Activated CD4-positive, alpha-beta memory T cell treated with anti-CD3 and anti-CD28 coated beads for 36 hours (primary cell): ENCODE results near the gene MAP1B. TPM values are rescaled to one million over a fixed set of nuclear protein-coding genes. Genes with fewer than 3 reads are reported as not detected.
A peak's percentile ranks its signal among the peaks of the same experiment; 100 is the strongest.

Source experiments
- CTCF ChIA-PET: fragments of 350-600 bp; sonication (Branson Sonifier 250); formaldehyde crosslinking; loops from one replicate; lab custom pipeline; 2021; ENCODE audit warnings: antibody characterized with exemption, inconsistent platforms; lab: Charles Lee
- POLR2A ChIA-PET: fragments of 350-600 bp; sonication (Branson Sonifier 250); formaldehyde crosslinking; loops from one replicate; lab custom pipeline; 2021; ENCODE audit warnings: antibody characterized with exemption; lab: Charles Lee
- DNase-seq: peaks from one replicate; pipeline ENCODE4 v3.0.0-alpha.2; 2020
- H3K27ac Mint-ChIP-seq: one replicate; pipeline ENCODE4 v1.8.0; 2021; ENCODE audit warnings: mixed read lengths
- H3K27me3 Mint-ChIP-seq: one replicate; pipeline ENCODE4 v1.8.0; 2021; ENCODE audit warnings: mixed read lengths
- H3K36me3 Mint-ChIP-seq: one replicate; pipeline ENCODE4 v1.8.0; 2021; ENCODE audit warnings: mixed read lengths
- H3K4me1 Mint-ChIP-seq: one replicate; pipeline ENCODE4 v1.8.0; 2021; ENCODE audit warnings: low read depth, mixed read lengths
- H3K4me3 Mint-ChIP-seq: one replicate; pipeline ENCODE4 v1.8.0; 2021; ENCODE audit warnings: mild to moderate bottlenecking, mixed read lengths
- H3K9me3 Mint-ChIP-seq: one replicate; pipeline ENCODE4 v1.8.0; 2021; ENCODE audit warnings: mixed read lengths
- intact Hi-C: fragments of 100-400 bp; cut with micrococcal nuclease; formaldehyde crosslinking; loops from one replicate; pipeline ENCODE4 v1.15.1; 2023
- total RNA-seq, 2 experiments: library from RNA; stranded (reverse); gene quantifications; one replicate each; pipeline ENCODE4 v1.2.3, GENCODE V29; 2021

The MAP1B gene
- total RNA-seq, 2 experiments from 2014 or later: 0.51 to 0.78 TPM

DNA sequence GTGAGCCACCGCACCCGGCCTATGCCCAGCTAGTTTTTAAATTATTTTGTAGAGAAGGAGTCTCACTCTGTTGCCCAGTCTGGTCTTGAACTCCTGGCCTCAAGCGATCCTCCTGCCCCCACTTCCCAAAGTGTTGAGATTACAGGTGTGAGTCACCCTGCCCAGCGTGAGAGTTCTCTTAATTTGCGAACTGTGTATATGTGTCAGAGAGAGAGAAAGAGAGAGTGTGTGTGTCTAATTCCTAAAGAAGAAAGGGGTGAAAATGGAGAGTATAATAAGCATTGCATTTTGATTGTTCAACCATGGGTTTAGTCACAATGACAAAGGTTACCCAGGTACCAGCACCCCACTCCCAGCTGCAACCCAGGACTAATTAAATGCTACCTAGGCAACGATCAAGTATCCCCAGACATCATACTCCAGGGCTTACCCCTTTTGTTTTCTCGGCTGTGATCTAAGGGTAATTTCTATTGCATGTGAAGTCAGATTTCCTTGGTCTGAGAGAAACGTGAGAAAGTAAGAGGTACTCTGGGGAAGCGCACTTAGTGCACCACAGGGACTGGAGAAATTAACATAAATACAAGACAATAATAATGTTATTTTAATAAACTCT, 16.6 kb downstream of the MAP1B start:
- CTCF ChIA-PET: no interaction called here
- intact Hi-C loops: no loop called here
- H3K27ac Mint-ChIP-seq: no peak overlapping the region
- H3K27me3 Mint-ChIP-seq: peaks cover 42% of the 10 kb centered on the region
- H3K36me3 Mint-ChIP-seq: no peaks in the 10 kb centered on the region
- DNase-seq: no peak
- no peaks in the 10 kb centered on the region for H3K9me3 Mint-ChIP-seq
- POLR2A ChIA-PET: no interaction called here
- H3K4me1 Mint-ChIP-seq: no peaks in the 10 kb centered on the region
- no peak overlapping the region for H3K4me3 Mint-ChIP-seq

DNA sequence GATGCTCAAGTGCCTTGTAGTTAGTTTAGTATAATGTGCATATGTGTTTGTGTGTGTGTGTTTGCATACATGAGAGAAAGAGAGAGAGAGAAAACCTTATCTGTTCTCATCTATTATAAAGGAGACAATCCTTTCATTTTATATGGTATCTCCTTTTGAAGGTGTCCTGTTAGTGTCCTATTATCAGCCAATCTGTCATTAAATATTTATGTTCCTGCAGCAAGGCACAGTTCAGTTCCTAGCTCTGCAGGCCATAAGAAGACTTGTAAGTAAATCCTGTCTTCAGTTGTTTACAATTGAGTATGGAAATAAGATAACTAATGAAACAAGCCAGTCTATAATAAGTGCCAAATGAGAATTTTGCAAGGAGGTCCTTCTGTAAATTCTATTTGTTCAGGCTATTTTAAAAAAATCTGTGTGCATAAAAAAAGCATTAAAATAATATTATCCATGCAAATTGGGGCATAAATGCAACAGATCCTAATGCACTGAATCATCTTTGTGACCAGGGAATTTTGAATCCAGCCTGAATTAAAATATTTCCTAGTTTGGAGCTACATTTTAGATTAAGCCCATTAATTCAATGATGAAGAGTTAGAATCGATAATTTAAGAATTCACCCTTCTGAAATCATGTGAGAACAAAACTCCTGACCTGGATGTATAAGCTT, 18.1 kb downstream of the MAP1B start:
- CTCF ChIA-PET: no interaction called here
- Mint-ChIP-seq H3K4me1 (no peaks in the 10 kb centered on the region), H3K36me3 (no peaks in the 10 kb centered on the region), H3K27ac (no peak overlapping the region), H3K4me3 (no peak overlapping the region), H3K9me3 (no peaks in the 10 kb centered on the region), H3K27me3 (peaks cover 46% of the 10 kb centered on the region)
- intact Hi-C loops: no loop called here
- POLR2A ChIA-PET: no interaction called here
- DNase-seq: no peak

DNA sequence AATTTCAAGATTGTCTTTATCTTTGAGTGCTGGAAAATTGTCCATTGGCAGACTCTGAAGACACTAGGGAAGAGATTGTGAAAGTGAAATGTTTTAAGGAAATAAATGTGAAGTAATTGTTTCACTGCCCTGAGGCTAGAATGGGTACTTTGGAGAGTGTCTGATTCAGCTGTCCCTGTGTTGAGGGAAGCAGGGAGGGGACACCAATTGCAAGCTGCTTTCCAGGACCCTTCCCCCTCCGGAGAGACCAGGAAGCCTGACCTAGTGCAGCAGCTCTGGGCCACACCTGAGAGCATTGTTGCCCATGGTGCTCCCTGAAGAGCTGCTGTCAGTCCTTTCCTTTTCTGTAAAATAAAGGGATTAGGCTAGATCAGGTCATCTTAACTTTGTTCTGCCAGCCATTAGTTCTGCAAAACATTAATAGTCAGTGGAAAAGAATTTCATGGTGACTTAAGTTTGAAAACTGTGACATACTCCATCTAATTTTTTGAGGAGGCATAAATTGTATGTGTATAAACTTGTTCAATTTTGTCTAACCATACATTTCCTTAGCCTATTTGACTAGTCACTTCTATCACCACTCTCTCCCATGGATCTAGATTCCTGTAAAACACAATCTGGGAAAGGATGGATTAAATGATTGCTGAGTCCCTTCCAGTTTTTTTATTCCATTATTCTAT, 18.8 kb downstream of the MAP1B start:
- Mint-ChIP-seq H3K27ac (no peak overlapping the region), H3K36me3 (no peaks in the 10 kb centered on the region), H3K27me3 (peaks cover 48% of the 10 kb centered on the region), H3K4me1 (no peaks in the 10 kb centered on the region), H3K4me3 (no peak overlapping the region), H3K9me3 (no peaks in the 10 kb centered on the region)
- ChIA-PET CTCF (no interaction called here), POLR2A (no interaction called here)
- no peak for DNase-seq
- intact Hi-C loops: no loop called here

DNA sequence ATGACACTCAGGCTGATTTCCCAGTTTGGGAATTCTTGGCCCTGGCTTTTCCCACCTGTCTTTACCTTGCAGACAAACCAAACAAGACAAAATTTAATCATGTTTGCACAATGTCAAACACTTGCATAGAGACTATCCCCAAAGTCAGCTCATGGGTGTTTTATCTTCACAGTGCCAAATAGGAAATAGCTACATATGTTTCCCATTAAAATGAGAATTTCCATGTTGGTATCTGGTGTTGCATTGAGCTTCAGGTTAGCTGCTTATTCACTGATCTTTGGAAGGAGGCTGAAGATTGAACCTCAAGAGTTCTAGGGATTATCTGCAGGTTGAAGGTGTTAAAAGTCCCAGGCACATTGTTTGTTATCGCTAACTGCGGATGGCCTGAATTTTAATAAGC, 19.5 kb downstream of the MAP1B start:
- DNase-seq: no peak
- Mint-ChIP-seq H3K27me3 (peaks cover 47% of the 10 kb centered on the region), H3K9me3 (no peaks in the 10 kb centered on the region), H3K4me3 (no peak overlapping the region), H3K36me3 (no peaks in the 10 kb centered on the region), H3K4me1 (no peaks in the 10 kb centered on the region), H3K27ac (no peak overlapping the region)
- intact Hi-C loops: no loop called here
- CTCF ChIA-PET: no interaction called here
- POLR2A ChIA-PET: no interaction called here

DNA sequence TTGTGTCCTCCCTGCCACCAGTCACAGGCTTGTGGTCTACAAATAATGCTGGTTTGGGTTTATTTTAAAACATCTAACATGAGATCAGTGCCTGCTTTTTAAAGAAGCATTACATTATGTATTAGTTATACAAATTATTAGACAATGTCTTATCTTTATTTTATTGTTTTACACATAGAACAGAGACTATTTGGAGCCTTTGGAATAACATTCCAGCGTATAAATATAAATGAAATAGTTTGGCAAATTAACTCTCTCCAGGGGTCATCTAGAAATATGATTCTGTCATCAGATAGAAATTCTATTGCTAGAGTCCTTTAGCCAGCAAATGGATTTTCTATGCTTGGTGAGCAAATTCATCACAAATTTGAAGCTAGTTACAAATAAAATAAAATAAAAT, 22.4 kb downstream of the MAP1B start:
- Mint-ChIP-seq H3K36me3 (no peaks in the 10 kb centered on the region), H3K27ac (no peak overlapping the region), H3K27me3 (peaks cover 49% of the 10 kb centered on the region), H3K4me1 (peaks cover 4% of the 10 kb centered on the region), H3K9me3 (no peaks in the 10 kb centered on the region), H3K4me3 (no peak overlapping the region)
- intact Hi-C loops: no loop called here
- no peak for DNase-seq
- POLR2A ChIA-PET: no interaction called here
- CTCF ChIA-PET: no interaction called here

DNA sequence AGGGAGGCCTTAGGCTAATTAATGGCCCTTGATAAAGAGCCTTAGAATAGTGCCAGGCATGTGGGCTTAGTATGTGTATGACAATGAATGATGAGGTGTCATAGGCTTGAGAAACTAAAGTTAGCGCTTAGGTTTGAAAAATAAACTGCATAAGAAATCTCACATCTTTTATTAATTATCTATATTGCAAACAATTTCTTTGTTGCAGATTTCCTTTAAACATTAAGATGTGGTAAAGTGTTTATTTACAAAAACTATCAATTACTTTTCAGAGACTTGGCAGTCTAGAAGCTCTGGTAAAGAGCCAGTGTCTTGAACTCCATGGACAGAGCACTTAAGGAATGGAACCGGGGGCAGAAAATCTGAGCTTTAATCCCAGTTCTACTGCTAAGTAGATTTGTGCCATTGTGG, 23.1 kb downstream of the MAP1B start:
- CTCF ChIA-PET: no interaction called here
- intact Hi-C loops: no loop called here
- Mint-ChIP-seq H3K27ac (no peak overlapping the region), H3K36me3 (no peaks in the 10 kb centered on the region), H3K4me1 (peaks cover 4% of the 10 kb centered on the region), H3K4me3 (no peak overlapping the region), H3K27me3 (peaks cover 47% of the 10 kb centered on the region), H3K9me3 (no peaks in the 10 kb centered on the region)
- POLR2A ChIA-PET: no interaction called here
- DNase-seq: no peak

DNA sequence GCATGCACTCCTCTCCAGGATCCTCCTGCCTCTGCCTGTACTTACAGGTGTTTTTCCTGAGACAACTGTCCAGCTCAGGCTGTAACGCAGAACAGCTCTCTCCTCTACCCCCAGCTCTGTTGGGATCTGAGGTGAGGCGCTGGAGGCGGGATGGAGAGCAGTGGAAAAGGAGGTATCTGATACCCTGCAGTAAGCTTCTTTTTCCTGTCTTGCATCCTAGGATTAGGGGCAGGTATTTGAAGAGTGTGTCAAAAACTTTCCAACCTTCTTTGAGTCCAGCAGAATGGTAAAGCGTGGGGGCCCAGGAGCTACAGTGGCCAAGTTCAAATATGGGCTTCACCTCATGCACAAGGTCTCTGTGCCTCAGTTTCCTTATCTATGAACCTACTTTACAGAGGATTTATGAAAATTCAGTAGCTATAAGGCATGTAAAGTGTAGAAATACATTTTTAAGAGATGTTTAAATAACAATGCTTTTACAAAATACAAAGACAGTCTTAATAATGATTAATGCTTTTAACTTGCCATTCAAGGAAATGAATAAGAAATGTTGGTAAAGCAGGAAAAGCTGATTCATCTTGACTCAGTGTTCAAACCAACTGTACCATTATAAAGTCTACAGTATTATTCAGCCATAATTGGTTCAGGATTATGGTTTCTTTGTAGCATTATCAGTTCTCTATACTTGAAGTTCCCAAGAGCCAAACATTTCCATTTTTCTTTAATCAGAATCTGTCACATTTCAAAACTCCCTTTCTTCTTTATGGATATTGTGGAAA, 26.1 kb downstream of the MAP1B start:
- Mint-ChIP-seq H3K36me3 (no peaks in the 10 kb centered on the region), H3K4me3 (no peak overlapping the region), H3K27ac (no peak overlapping the region), H3K9me3 (no peaks in the 10 kb centered on the region), H3K4me1 (peaks cover 9% of the 10 kb centered on the region), H3K27me3 (peaks cover 37% of the 10 kb centered on the region)
- DNase-seq: no peak
- CTCF ChIA-PET: interaction anchor here (1.0 to 1.3 kb wide), 2 partner anchors 101 to 175 kb away, joined by 3 read pairs; no protein-coding TSS in a partner anchor
- intact Hi-C loops: no loop called here
- POLR2A ChIA-PET: no interaction called here

DNA sequence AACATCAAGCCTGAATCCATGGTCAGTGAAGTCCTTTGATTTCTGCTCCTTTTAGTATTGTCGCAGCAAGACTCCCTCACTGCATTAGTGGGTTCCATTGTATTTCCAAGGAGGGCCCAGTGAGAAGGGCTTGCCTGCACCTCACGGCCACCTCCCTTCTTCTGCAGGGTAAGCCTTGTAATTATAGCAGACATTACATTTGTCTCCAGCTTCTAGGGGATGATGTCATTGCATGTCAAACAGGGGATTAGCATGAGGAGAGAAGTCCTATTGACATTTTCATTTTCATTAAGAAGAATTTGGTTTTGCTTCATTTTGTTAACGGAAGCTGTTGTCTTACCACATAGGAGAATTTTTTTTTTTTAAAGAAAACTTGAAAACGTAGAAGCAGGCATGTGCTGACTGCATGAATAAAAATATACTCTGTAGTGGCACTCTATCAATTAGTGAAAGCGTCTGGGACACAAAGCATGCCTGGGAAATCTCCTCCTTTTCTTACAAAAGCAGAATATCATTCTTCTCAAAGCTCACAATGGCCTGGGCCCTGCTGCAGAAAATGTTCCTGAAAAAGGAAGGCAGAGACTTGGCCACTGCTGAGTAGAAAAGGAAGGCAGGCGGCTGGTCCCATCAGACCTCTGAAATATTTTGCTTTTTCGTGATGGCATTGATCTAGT, 27.1 kb downstream of the MAP1B start:
- ChIA-PET CTCF (interaction anchor here (1.0 kb wide), 1 partner anchor 101 kb away, joined by 3 read pairs; no protein-coding TSS in a partner anchor), POLR2A (no interaction called here)
- H3K9me3 Mint-ChIP-seq: no peaks in the 10 kb centered on the region
- H3K27ac Mint-ChIP-seq: no peak overlapping the region
- no peak for DNase-seq
- H3K27me3 Mint-ChIP-seq: peaks cover 37% of the 10 kb centered on the region
- H3K4me1 Mint-ChIP-seq: peaks cover 17% of the 10 kb centered on the region
- no peak overlapping the region for H3K4me3 Mint-ChIP-seq
- intact Hi-C loops: no loop called here
- H3K36me3 Mint-ChIP-seq: no peaks in the 10 kb centered on the region

DNA sequence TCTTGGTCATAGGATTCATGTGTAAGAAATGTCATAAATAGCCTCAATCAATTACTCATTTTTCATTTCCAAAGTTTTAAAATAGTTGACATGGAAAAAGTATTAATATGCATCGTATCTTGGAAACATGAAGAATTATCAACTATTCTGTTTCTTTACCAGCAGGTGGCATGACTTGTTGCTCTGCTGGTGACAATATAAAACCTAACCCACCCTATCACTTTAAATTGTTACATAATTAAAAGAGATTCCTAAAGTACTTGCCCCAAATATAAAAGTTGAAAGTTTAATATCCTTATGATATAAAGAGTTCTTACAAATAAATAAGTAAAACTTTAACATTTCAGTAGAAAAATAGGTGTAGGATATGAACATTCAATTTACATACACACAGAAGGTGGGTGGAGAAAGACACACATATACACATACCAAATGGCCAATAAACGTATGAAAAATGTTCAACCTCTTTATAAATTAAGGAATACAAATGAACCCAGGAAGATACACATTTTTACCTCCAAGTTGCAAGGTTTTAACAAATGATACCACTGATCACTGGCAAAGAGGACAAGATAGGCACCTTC, 30.6 kb downstream of the MAP1B start:
- peaks cover 47% of the 10 kb centered on the region for H3K27me3 Mint-ChIP-seq

DNA sequence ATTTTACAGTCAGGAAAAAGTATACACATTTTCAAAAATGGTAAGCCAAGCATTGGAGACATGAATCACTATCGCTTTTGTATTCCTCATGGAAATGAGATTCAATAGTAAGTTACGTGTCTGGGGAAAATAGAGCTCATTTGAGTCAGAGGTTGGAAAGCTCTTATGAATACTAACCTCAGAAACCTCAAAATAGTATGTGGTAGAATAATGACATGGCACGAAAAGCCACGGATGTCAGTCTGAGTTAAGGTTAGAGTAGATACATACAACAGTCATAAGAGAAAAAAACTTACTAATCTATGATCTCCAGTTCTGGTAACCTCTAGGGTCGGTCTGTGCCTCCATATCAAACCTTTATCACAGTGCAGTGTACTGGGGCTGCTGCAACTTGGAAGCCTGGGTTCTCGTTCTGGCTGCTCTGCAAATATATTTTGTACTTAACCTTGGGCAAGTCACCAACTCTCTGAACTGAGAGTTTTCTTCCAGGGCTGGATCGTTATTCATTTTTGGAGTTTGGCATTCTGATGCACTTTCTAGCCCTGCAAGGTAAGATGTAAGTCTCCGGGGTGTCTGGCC, 31.8 kb downstream of the MAP1B start:
- CTCF ChIA-PET: interaction anchor here (0.7 to 1.0 kb wide), 5 partner anchors 21 to 100 kb away, joined by 3 to 6 read pairs (median 3); no protein-coding TSS in a partner anchor
- Mint-ChIP-seq H3K27ac (no peak overlapping the region), H3K27me3 (peaks cover 39% of the 10 kb centered on the region), H3K4me1 (peaks cover 18% of the 10 kb centered on the region), H3K4me3 (no peak overlapping the region), H3K9me3 (no peaks in the 10 kb centered on the region), H3K36me3 (no peaks in the 10 kb centered on the region)
- intact Hi-C loops: loop anchor here (1.0 to 2.0 kb wide), 8 partner anchors 34 to 169 kb away; no protein-coding TSS in a partner anchor
- peak; percentile 35 for DNase-seq
- POLR2A ChIA-PET: interaction anchor here (1.5 kb wide), 1 partner anchor 95 kb away, joined by 7 read pairs; no protein-coding TSS in a partner anchor

More for the DNA sequence above, 30.6 kb downstream of the MAP1B start:
- Mint-ChIP-seq H3K4me3 (no peak overlapping the region), H3K9me3 (no peaks in the 10 kb centered on the region), H3K27ac (no peak overlapping the region), H3K4me1 (peaks cover 20% of the 10 kb centered on the region), H3K36me3 (no peaks in the 10 kb centered on the region)
- DNase-seq: no peak
- ChIA-PET CTCF (interaction anchor here (0.9 to 1.0 kb wide), 3 partner anchors 131 to 170 kb away, joined by 4 to 9 read pairs (median 4); no protein-coding TSS in a partner anchor), POLR2A (no interaction called here)
- intact Hi-C loops: loop anchor here (1.0 to 2.0 kb wide), 4 partner anchors 35 to 170 kb away; no protein-coding TSS in a partner anchor

DNA sequence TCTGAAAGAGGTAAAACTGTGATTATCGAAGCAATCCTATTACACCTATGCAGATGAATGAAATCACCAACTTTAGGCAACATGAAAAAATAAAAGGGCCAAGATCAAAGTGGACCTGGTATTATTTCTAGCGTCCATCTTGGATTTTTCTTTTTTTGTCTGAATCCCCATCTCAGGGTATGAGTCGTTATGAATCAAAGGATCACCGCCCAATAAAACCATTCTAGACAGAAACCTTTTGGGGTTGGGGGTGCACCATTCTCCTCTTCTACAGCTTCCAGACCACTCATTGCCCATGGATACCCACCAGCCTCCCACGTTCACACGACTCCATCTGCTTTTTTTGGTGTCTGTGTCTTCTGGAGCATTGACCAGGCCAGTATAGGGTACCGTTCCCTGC, 33.4 kb downstream of the MAP1B start:
- Mint-ChIP-seq H3K27me3 (peaks cover 38% of the 10 kb centered on the region), H3K4me1 (peaks cover 16% of the 10 kb centered on the region), H3K9me3 (no peaks in the 10 kb centered on the region), H3K36me3 (no peaks in the 10 kb centered on the region), H3K27ac (no peak overlapping the region), H3K4me3 (no peak overlapping the region)
- intact Hi-C loops: no loop called here
- ChIA-PET CTCF (no interaction called here), POLR2A (no interaction called here)
- no peak for DNase-seq
